Fibroblast of skin of left quadriceps (primary cell): ENCODE measurements around the gene APOA1.
"Not testable (repeated sequence)": the region's sequence is repeated elsewhere in the genome, so short reads cannot be mapped to it uniquely, and the experiment has no call there.

Source experiments
- DNase-seq, 2 experiments: peaks; one replicate each; pipeline ENCODE4 v3.0.0-alpha.2; 2013; ENCODE audit warnings: low read depth in 2 of 2

APOA1 gene

DNA sequence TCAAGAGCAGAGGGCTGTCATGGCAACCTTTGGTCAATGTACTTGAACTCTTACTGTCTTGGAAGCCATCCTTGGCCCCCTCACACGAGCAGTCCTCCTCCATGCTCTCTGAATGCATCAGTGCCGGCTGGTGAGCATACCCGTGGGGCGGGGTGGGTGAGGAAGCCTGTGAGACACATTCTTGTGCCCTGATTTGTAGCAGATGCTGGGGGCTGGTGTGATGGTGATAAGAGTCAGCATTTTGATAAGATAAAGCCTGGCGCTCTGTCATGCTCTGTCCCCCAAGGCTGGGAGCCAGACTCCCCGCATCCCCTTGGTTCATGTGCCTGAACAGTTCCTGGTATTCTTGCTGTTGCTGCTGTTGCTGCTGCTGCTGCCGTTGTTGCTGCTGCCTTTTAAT is 20.5 kb upstream of the APOA1 start:
- no peak for DNase-seq

DNA sequence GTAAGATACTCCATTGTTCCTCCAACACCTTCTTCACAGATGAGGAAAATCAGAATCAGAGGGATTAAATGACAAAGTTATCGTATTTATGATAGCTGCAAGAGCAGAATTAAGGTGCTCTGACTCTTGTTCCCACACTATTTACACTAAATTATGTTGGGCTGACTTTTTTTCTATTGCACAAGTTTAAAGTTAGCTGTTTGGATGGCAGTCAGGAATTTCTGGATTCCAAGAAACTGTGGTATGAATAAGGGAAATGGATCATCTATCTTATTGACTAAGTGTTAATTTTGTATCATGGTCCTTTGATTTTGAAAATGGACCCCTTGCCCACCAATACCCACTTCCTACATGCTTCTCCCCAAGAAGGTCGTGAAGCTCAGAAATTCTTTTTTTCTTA is 19.9 kb upstream of the APOA1 start:
- DNase-seq: no peak

DNA sequence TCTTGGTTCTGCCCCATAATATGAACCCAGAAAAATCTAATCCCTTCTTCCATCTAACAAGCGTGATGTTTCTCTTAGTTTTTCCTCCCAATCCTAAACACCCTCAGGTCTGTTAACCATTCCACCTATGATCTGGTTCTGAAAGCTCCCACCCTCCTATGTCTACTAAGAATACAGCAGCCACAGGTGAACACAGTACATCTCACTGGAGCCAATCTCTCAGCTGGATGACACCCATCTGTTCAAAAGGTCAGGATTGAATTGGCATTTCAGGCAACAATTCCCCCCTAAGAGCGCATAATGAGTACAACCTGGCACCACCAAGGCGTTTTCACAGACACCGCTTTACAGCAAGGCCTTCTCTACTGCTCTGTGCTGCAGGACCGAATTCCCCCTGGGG is 19.0 kb upstream of the APOA1 start:
- DNase-seq: no peak

DNA sequence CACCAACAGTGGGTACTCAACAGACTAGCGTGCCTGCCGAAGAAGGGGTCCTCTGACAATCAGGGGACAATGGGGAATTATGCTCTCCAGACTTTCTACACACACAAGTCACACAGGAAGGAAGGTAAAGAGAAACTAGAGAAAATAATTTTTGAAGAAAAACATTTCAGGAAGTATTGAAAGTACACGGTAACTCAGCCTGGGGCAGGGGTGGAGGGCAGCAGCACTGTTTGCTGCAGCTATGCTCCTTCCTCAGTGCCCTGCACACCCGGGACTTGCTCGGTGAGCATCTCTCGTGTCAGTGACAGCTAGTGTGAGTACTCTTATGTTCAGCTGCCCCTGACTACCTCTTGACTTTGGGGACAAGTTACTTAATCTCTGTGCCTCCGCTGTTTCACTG is 18.0 kb upstream of the APOA1 start:
- DNase-seq: no peak

DNA sequence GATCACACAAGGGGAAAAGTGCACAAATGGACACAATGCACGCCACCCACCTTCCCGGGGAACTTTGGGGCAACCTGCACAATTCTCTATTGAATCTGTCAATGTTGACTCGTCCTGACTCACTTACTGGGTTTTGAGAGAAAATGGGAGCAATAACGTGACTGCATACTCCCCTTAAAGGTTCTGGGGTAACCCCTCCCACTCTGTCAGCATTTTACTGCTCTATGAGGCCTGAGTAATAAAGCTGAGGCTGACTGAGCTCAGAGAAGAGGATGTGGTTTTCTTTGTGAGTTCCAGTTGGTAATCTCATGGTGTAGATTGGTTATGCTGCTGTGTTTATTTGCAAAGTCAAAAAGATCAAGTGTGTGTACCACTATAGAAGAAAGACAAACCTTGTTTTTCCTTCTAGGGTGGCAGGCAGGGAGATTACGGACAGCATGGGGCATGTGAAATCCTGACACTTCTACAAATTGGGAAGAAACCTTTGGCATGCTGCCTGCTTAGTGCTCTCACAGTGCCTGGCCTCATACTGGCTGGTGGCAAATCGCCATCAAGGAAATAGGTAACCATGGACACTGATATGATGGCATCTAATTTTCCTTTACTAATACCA is 16.1 kb upstream of the APOA1 start:
- peak; percentile 75 to 79 for DNase-seq

DNA sequence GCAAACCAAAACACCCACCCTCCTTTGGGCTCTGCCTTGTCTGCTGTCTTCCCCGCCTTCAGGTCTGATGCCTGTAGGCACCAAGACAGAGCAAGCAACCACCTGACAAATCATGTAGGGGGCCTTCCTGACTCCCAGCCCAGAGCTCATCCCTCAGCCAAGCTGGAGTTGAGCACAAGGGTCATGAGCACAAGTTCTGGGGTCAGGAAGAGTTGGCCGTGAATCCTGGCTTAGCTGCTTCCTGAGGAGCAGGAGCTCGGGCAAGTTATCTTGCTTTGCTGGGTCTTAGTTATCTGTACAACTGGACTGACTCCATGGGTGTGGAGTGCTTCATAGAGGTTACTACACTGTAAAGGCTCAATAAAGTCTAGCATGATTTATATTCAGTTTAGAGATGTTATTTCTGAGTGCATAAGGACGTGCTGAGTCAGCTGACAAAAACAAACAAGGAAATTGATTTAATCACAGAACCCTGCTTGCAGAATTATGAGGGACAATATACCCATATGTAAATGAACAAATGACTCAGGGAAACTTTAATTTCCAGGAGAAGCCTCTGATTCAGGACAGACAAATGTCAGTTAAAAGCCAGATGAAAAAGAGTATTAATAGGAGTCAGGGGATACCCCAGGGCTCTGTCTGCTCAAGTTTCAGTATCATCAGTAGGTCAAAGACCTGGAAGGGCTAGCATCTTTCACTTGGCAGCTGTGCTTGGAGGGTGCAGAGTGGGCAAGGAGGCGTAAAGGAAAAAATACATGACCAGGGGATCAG is 15.0 kb upstream of the APOA1 start:
- DNase-seq: peak in 1 of 2 experiments; percentile 42

DNA sequence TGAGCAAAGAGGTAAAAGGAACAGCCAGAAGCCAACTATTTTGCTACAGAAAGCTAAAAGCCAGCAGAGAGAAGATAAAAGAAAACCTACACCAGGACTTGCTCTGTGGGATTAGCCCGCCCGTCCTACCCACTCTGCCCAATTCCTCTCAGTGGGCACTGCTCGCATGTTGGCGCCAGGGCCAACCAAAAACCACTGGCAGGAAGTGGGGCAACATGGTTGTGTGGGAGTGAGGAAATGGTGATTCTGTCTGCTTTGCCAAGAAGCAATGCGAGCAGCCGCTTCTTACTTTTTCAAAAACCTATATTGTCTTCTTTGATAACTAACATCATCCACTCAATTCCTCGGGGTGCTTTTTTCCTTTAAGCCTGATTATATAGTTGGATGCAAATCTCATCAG is 14.2 kb upstream of the APOA1 start:
- no peak for DNase-seq

DNA sequence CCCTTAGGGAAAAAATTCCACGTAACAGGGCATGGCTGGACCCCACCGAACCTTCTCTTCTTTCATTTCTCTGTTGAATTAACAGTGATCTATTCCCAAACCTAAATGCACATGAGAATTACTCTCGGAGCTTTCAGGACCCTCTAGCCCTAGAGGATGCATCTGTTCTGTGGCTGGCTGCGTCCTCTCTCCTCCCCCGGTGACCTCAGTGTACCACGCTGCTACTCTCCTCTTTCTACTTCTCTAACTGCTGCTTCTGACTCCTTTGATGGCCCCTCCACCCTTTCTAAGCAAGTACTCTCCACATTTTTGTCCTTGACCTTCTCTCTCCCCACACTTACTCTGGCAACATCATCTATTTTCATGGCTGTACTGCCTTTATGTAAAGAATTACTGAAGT is 12.1 kb upstream of the APOA1 start:
- DNase-seq: no peak

DNA sequence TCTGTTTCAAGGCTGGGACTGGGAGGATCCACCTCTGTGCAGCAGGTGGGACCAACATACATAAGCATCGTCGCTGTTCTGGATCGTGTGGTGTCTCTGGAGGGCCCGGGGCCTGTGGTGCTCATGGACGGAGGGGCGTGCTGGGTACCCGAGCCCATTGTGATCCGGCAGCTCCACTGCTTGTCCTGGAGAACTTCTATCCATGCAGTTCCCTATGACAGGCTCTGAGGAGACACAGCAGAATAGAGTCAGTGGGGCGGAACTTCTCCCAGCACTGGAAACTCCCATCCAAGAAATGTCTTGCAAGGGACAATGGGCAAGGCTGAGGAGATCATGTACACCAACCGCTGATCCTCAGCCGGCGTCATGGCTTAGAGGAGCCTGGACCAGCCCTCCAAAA is 11.6 kb upstream of the APOA1 start:
- no peak for DNase-seq

DNA sequence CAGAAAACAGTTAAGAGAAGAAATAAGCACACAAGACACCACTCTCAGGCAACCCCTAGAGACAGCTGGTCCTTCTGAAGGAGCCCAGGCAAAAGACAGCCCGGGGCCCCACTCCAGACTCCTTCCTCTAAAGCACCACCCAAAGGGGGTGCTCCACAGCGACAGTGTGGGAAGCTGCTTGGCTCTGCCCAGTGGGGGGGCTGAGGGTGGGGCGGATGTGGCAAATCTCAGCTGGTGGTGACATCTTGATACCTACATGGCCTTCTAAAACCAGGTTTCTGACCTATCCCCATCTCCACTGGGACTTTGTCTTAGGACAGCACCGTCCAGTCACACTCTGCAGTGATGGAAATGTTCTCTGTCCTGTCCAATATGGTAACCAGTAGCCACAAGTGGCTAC is 10.2 kb upstream of the APOA1 start:
- no peak for DNase-seq

DNA sequence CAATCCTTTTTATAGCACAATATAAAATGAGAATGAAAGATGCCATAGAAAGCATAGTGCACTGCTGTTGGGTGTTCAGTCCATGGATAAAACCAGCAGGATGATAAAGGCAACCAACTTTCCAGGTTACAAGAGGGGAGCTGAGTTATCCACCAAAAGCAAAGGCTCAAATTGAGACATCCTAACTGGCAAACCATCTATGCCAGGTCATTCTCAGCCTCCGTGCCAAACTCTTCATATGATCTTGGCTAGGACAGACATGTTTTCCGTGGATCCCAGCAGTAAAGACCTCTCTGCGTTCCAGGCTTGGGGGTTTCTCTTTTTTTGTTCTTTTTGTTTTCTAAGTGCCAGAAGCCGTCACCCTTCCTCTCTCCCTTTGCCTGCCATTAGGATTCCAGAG is 7.3 kb upstream of the APOA1 start:
- DNase-seq: no peak

DNA sequence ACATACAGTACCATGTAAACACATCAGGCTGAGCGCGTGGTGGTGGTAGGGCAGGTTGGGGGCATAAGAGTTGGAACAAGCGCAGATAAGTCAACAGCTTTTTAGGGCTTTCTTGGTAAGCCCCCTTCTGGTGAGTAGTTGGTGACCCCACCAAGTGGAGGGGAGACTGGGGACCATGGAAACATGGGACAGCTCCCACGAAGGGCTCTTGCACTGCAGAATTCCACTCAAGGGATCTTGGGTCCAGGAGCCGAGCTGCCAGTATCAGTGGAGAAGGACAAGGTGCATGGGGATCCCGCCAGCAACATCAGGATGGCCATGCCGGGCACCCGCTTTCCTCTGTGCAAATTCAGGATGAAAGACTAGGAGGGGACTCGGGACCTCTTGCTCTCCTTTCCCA is 6.2 kb upstream of the APOA1 start:
- DNase-seq: no peak

DNA sequence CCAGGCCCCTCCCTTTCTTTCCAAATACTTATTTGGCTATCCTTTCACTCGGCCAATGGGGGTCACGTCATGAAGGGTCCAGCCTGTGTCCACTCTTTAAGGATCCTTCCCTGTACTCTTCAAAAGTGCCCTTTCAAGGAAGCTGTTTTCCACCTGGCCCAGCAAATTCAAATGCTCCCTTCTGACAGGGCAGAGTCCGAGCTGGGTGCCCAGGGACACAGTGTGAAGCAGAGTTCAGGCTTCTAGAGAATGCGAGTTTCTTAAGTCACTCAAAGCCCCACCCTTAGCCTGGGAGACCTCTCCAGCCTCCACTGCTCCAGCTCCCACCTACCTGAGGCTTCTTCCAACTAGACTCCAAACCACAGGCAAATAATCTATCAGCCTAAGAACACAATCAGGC is 5.5 kb upstream of the APOA1 start:
- DNase-seq: no peak

DNA sequence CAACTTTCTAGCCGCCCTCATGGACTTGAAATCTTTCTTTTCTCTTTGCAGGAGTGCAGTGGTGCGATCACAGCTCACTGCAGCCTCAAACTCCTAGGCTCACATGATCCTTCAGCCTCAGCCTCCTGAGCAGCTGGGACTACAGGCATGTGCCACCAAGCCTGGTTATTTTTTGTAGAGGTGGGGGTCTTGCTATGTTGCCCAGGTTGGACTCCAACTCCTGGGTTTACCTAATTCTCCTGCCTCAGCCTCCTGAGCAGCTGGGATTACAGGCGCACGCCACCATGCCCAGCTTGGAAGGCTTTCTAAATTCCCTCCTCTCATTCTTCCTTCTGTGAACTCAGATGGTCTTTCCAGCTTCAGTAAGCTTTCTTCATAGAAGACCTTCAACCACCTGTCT is 4.7 kb upstream of the APOA1 start:
- DNase-seq: no peak

DNA sequence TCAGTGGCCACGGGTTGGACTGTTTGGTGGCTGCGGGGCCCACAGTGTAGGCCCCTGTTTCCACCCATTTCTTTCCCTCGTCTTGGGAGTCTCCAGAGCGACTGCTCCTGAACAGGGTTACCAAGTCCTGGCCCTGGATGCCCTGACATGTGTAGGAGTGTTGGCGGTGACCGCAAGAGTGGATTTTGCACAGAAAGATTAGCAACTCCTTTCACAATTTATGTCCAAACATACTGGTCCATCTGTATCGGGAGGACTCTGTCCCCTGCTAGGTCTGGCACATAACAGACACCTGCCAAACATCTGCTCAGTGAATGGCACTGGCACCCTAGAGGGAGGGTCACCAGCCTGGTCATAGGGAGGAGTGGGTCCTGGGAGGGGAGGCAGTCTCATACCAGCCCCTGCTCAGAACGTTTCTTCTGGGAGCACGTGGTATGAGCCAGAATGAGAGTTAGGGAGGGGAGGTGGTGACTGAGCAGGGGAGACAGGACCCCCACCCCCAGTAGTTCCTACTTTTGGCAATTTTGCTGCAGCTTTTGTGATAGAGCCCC is 3.4 kb upstream of the APOA1 start:
- DNase-seq: no peak

DNA sequence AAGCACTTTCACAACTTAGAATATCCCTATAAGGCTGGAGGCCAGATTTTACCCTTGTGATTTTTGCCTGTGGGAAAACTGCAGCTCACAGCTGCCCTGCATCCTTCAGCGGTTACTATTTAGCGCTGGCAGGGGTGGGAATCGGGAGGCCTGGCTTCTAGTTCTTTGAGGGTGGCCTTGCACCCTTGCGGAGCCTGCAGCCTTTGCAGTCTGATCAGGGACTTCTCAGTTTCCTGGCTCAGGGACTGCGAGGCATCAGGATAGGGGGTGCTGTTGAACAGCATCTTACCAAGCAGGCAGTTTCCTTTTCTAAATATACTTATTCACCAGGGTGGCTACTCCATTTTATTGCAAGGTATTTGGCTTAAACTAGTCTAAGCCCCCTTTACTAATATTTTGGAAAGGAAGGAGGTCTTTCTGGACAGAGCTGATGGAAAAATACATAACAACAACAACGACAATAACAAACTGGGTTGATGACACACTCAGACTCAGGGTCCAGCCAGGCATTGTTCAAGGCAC is 2.9 kb upstream of the APOA1 start:
- DNase-seq: no peak

DNA sequence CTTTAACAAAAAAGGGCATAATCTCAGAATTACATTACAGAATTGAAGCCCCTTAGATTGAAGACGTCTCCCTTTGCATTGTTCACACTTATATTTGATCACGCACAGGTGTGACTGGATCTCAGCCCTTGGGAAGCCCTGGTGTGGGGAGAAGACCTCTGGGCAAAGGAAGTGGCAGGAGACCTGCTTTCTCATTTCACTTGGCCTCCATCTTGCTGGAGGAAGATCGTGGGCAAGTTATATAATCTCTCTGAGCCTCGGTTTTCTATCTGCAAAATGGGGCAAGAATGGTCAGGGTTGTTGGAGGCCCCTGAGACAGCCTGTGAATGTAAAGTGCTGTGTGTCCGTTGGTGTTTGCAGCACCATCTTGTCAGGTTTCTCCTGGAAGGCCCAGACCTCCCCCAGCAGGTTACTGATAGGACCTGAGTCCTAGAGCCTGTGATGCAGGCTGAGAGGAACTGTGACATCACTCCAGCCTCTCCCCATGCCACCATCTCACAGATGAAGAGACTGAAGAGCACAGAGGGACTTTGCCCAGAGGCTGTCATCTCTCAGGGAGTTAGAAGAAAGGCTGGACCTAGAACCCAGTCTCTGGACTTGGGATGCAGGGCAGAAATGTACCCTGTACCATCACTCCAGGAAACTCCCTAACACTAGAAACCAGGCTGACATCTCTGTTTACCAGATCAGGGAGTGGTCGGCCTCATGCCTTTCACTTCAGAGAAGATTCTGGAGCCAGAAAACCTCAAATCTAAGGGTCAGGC is 1.1 kb upstream of the APOA1 start:
- DNase-seq: no peak

DNA sequence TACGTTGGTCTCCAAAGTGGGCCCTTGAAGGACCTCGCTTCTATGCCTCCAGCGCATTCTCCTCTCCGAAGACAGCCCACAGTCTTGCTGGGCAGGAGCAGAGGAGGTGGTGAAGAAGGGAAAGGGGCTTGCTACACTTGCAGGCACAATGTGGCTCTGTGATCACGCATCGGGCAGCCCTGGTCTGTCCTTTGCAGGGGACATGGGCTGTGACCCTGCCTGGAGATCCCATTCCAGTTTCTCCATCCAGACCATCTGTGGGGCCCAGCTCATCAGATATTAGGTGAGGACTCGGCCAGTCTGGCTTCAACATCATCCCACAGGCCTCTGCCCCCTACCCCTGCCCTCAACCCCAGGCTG is 810 bp downstream of the APOA1 start:
- no peak for DNase-seq

DNA sequence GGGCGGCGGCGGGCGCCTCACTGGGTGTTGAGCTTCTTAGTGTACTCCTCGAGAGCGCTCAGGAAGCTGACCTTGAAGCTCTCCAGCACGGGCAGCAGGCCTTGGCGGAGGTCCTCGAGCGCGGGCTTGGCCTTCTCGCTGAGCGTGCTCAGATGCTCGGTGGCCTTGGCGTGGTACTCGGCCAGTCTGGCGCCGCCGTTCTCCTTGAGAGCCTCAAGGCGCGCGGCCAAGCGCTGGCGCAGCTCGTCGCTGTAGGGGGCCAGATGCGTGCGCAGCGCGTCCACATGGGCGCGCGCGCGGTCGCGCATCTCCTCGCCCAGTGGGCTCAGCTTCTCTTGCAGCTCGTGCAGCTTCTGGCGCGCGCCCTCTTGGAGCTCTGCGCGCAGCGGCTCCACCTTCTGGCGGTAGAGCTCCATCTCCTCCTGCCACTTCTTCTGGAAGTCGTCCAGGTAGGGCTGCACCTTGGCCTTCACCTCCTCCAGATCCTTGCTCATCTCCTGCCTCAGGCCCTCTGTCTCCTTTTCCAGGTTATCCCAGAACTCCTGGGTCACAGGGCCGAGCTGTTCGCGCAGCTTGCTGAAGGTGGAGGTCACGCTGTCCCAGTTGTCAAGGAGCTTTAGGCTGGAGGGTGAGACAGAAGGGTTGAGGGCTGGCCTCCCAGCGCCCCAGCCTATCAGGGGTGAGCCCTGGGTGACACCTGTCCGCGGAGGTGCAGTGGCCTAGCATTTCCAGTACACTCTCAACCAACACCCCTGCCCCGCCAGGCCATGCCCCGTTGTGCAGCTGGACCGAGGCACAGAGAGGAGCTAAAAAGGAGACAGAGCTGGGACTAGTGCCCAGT is 1.4 kb downstream of the APOA1 start:
- DNase-seq: peak; percentile 88 to 89

DNA sequence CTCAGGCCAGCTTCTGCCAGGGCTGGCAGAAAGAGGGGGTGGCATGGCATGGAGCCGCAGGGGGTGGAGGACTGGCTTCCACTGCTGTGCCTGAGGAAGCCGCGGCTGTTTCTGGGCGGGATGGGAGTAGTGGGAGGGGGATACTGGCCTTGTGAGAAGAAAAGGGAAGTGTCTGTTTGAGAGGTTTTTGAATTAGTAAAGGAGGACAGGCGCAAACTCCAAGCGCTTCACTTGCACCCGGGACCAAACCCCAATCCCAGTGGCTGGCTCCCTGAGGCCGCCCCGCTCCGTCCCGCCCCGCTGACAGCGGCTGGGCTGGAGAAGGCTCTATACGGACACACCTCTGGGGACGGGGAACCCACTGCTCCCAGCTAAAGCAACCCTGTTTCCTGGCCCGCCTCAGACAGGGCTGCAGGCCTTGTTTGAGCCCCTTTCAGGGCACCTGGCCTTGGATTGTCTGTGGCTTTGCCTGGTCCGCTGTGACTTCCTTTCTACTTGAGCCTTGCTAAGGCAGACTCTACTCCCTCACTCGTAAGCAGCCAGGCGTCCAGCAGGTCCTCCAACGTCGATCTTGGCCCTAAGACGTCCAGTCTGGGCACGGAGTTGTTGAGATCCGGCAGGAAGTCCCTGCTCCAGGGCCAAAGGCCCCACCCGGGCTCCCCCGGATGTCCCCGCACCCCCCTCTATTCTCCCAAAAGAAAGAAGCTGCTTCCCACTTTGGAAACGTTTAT is 2.2 kb downstream of the APOA1 start:
- no peak for DNase-seq

DNA sequence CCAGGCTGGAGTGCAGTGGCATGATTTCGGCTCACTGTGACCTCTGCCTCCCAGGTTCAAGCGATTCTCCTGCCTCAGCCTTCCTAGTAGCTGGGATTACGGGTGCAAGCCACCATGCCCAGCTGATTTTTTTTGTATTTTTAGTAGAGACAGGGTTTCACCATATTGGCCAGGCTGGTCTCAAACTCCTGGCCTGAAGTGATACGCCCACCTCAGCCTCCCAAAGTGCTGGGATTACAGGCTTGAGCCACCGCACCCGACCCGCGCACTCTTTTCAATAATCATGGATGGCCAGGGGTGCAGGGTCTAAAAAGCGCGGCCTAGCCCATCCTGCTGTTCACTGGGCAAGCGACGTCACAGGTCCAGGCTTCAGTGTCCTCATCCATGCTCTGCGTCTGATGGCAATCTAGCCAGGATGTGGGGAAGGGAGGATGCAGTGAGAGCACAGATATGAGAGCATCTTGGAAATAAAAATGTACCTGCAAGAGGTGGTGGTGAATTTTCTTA is 2.8 kb downstream of the APOA1 start:
- not testable (repeated sequence) for DNase-seq
